Measurements from ENCODE around the gene CDK4.
"Not testable (repeated sequence)": the region's sequence is repeated elsewhere in the genome, so short reads cannot be mapped to it uniquely, and the experiment has no call there.

The CDK4 gene

GRCh38 chr12:57751788-57752667, at the start of gene CDK4:
CDK4 (minus strand) TSS chr12:57752310; CDS start chr12:57751717, 593 bp downstream.
- DNase-seq = peak; percentile 100

DNA sequence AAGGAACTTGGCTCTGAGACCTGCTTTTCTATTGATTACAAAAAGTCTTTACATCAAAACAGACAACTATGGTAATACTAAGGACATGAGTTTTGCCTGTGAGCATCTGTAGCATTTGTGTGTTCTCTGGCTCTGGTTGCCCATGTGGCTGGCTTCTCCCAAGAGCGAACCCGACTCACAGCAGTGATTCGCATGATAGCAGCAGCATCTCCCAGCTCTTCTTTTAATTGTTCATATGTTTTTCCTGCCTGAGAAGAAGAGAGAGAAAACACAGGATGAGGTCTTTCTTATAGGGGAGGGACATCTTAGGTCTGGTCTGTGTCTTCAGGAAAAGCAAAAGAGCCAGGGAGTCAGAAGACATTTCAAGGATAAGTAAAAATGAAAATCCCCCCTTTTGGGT, 48.9 kb upstream of the CDK4 start:
- no peak for DNase-seq

DNA sequence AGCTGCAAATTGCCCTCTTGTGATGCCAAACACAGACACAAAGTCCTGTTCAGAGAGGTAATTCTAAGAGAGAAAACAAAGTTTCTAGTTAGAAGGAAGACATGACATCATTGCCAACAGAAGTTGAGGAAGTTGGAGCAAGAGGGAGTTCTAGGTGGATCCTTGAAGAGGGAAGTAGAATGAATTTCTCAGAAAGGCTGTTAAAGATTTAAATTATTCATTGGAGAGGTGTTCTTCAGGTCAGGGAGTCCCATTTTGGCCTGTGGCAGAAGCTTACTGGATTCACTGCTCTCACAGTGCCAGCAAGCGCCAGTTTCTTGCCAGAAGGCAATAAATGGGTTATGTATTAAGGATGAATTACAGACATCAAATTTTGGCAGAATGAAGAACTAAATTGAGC, 45.8 kb upstream of the CDK4 start:
- no peak for DNase-seq

- DNase-seq = no peak
These were observed 44.9 kb upstream of the CDK4 start for GRCh38 chr12:57796996-57797395.

DNA sequence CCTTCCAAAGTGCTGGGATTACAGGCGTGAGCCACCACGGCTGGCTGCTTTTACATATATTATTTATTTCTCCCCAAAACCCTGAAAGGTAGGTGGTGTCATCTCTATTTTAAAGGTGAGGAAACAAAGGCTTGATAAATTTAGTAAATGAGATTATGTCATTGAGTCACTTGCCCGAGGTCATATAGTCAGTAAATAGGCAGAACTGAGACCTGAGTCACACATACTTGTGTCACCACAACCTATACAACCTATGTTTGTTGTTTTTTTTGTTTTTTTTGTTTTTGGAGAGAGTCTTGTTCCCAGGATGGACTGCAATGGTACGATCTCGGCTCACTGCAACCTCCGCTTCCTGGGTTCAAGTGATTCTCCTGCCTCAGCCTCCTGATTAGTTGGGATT, 43.2 kb upstream of the CDK4 start:
- DNase-seq = no peak

DNA sequence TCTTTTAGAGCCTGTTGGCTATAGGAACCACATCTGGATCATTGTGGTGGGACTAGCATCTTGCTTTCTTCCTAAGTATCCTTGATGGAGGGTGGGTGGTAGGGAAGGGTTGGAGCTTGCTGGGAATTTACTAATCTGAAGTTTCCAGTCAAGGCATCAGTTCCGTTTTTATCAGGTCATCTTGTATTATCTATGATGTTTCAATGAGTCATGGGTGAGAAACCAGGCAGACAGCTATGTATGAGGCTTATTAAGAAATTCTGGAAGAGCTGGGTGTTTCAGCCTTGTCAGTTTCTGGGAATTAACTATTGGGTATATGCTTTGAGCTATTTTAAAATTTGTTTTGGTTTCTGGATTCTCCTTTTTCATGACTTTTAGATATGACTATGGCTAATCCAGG, 41.8 kb upstream of the CDK4 start:
- peak; percentile 74 for DNase-seq

- no peak for DNase-seq
These were observed 31.8 kb upstream of the CDK4 start for GRCh38 chr12:57783861-57784260.

DNA sequence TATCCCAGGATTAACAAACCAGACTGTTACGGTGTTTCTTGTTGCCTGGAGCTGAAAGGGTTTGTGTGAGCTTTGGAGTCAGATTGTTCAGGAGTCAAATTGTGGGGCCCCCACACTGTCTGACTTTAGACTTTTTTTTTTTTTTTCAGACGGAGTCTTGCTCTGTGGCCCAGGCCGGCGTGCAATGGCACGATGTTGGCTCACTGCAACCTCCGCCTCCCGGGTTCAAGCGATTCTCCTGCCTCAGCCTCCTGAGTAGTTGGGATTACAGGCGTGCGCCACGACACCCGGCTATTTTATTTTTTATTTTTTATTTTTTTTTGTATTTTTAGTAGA, 31.3 kb upstream of the CDK4 start:
- no peak for DNase-seq

DNA sequence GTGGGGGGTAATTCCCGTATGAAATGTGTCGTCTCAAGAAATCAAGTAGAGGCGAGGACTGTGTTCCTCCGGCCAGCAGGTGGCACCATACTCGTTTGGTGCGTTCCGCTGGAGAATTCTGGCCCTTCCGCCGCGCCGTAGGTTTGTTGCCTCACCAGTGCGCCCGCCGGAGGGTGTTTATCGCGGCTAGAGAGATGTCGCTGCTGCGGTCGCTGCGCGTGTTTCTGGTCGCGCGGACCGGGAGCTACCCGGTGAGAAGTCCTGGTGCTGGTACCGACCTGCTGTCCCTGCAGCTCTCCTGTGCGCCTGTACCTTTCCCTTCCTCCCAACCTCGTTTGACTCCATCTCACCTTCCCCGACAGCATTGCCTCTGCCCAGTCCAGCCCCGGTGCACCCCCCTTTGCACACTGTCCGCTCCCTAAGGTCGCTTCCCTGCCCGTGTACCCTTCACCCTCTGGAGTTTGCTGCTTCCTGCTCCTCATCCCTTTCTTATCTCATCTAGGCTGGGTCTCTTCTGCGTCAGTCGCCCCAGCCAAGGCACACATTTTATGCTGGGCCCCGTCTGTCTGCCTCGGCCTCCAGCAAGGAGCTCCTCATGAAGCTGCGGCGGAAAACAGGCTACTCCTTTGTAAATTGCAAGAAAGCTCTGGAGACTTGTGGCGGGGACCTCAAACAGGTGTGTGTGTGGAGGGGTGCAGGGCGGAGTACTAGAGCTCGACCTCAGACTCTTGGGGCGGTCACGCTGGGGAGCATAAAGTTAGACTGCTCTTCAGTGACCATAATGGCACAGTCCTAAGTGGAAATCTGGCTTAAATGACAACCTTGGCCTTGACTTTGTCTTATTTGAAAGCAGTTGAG, 30.7 kb upstream of the CDK4 start, which contains the start of gene TSFM:
Gene TSFM (plus strand): TSS at position 180 of the 858 bp plus-strand sequence. CDS start 15 bp downstream, at position 195.
- peak; percentile 91 for DNase-seq

DNA sequence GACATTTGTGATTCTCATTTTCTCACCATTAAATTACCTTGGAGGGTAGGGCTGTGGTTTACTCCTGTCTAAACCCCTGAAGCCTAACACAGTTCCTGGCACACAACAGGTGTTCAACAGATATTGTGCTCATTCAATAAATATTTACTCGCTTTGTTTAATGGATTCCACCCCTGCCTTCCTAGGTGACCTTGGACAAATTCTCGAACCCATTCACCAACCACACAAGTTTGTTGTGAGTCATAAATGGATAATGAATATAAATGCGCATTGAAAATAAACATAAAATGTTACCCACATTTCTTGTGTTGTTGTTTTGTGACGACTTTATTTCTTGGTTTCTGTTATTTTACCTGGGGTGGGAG, 30.1 kb upstream of the CDK4 start:
- DNase-seq = no peak

- DNase-seq = no peak
These were observed 29.7 kb upstream of the CDK4 start for GRCh38 chr12:57781801-57782200.

GRCh38 chr12:57781244-57781643, 29.1 kb upstream of the CDK4 start:
- DNase-seq = no peak

GRCh38 chr12:57780284-57780897, 28.3 kb upstream of the CDK4 start:
- DNase-seq = no peak

DNA sequence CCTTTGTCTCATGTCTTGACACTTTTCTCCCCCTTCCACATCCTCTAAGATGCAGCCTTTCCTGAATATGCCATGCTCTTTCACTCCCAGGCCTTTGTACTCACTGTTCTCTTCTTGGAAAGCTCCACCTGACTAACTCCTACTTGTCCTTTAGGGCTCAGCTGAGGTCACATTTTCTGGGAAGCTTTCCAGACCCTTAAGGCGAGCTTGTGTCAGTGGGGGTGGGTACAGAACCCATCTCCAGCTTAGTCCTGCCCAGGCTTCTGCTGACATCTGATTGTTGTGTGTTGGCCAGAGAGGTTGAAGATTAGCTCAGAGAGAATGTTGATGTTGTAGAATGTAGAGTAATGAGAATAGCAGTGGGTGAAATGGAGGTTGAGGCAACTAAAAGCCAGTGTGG, 27.6 kb upstream of the CDK4 start:
- no peak for DNase-seq

GRCh38 chr12:57777911-57778310, 25.8 kb upstream of the CDK4 start:
- DNase-seq = no peak

DNA sequence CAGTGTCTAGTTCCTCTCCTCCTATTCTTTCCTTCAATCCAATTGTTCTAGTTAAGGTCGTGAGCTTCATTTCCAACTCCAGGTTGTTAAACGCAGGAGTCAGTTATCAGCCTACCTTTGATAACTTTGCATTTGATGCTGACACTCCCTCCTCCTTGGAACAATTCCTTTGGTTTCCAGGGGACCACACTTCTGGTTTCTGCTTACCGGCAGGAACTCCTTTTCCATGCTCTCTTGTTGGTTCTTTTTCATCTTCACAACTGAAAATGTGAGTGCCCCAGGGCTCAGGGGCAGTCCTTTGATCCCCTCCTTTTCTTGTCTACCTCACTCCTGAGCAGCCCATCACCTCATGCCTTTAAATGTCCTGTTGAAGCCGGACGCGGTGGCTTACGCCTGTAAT, 25.3 kb upstream of the CDK4 start:
- DNase-seq = no peak

DNA sequence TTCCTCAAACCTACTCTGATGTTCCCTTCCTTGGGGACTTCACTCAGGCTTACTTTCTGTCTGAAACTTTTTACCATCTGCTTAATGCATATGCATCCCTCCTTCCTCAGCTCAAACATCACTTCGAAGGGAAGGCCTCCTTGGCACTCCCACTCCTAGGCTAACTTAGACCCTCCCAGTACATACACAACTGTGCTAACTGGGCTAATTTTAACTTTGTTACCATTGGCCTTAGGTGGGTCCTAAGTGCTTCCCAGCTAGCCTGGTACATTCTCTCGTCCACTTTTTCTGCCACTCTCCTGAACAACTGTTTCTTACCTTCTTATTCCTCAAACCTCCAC, 24.1 kb upstream of the CDK4 start:
- DNase-seq = no peak

DNA sequence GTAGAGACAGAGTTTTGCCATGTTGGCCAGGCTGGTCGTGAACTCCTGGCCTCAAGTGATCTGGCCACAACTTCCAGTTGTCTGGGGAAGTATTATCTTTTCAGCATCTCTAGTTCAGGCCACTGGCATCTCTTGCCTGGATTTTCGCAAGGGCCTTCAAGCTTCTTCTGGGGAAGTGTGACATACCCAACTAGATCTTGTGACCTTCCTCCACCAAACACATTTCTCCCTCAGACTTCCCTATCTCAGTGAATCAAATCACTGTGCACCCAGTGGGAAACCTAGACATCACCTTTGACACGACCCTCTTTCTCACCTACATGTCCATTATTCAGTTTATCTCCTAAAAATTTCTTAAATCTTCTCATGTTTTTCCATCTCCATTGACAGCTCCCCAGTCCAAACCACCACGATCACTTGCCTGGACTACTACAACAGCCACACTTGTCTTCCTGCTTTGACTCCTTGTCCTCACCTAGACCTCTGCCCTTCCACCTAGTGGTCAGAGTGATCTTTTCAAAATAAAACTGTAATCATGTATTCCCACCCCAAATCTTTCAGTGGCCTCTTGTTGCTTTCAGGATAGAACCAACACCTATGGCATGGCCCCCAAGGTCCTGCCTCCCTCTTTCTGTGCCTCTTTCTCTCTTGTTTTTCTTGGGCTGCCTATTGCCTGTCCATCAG, 23.6 kb upstream of the CDK4 start:
- DNase-seq = no peak

- no peak for DNase-seq
These were observed 22.9 kb upstream of the CDK4 start for GRCh38 chr12:57775044-57775443.

GRCh38 chr12:57774634-57775033, 22.5 kb upstream of the CDK4 start:
- not testable (repeated sequence) for DNase-seq

- peak; percentile 57 for DNase-seq
These were observed 20.6 kb upstream of the CDK4 start, which contains the start of gene EEF1AKMT3 for GRCh38 chr12:57772429-57773322. EEF1AKMT3 (plus strand) TSS chr12:57772614; CDS start chr12:57772725, 111 bp downstream.

- peak; percentile 99 for DNase-seq
These were observed 19.8 kb upstream of the CDK4 start, which contains the start of gene METTL1 for GRCh38 chr12:57771873-57772428. METTL1 (minus strand) TSS chr12:57772105; CDS start chr12:57772083, 22 bp downstream.
